OCI-LY1 (cell line): Measurements from ENCODE around the gene CUTA.

Experiments
- CTCF ChIP-seq: fragments of 200-600 bp; sonication (generic), shearing (Covaris generic); IDR thresholded peaks from 2 replicates; pipeline ENCODE4 v1.5.1; 2017; ENCODE audit warnings: mild to moderate bottlenecking, antibody characterized with exemption, low read length, moderate library complexity, mixed read lengths
- EZH2 ChIP-seq: fragments of 200-600 bp; sonication (generic), shearing (Covaris generic); IDR thresholded peaks from 2 replicates; pipeline ENCODE4 v1.8.0; 2017; ENCODE audit warnings: borderline replicate concordance, mixed run types, mild to moderate bottlenecking, antibody characterized with exemption, low read length, moderate library complexity, mixed read lengths

- TF ChIP-seq CTCF (no peak), EZH2 (no peak)
Measured at GRCh38 chr6:33458676-33459075, 40.8 kb upstream of the CUTA start.
